UCSD-AML1 (cell line): ENCODE results near the gene S100PBP.

Experiments used
- DNase-seq: peaks from one replicate; lab custom pipeline; 2025; ENCODE audit not compliant: unreplicated experiment; lab: John Stamatoyannopoulos, UW

The S100PBP gene

GRCh38 chr1:32825181-32825580, 7.7 kb downstream of the S100PBP start:
- DNase-seq = no peak

GRCh38 chr1:32828341-32828740, 10.9 kb downstream of the S100PBP start:
- no peak for DNase-seq

GRCh38 chr1:32830092-32830852, 12.8 kb downstream of the S100PBP start:
- DNase-seq = no peak

GRCh38 chr1:32831878-32832277, 14.4 kb downstream of the S100PBP start:
- no peak for DNase-seq

GRCh38 chr1:32848354-32849063, 31.1 kb downstream of the S100PBP start:
- no peak for DNase-seq

GRCh38 chr1:32855861-32856617, 38.6 kb downstream of the S100PBP start:
- DNase-seq = no peak

GRCh38 chr1:32858136-32858535, 40.7 kb downstream of the S100PBP start:
- no peak for DNase-seq

- no peak for DNase-seq
Measured at GRCh38 chr1:32858791-32859190, 41.3 kb downstream of the S100PBP start.

GRCh38 chr1:32859915-32860314, 42.5 kb downstream of the S100PBP start:
- no peak for DNase-seq

GRCh38 chr1:32860566-32860965, 43.1 kb downstream of the S100PBP start:
- no peak for DNase-seq

- DNase-seq = no peak
Measured at GRCh38 chr1:32861904-32862695, 44.6 kb downstream of the S100PBP start.

GRCh38 chr1:32863218-32863880, 45.9 kb downstream of the S100PBP start:
- no peak for DNase-seq

GRCh38 chr1:32863881-32864245, 46.4 kb downstream of the S100PBP start:
- no peak for DNase-seq

- no peak for DNase-seq
Measured at GRCh38 chr1:32864375-32865019, 47.0 kb downstream of the S100PBP start.

- DNase-seq = no peak
Measured at GRCh38 chr1:32865639-32866405, 48.4 kb downstream of the S100PBP start.

- no peak for DNase-seq
Measured at GRCh38 chr1:32867151-32867550, 49.7 kb downstream of the S100PBP start.

GRCh38 chr1:32867671-32868070, 50.2 kb downstream of the S100PBP start:
- DNase-seq = no peak

GRCh38 chr1:32868085-32868484, 50.6 kb downstream of the S100PBP start:
- no peak for DNase-seq

- DNase-seq = no peak
Measured at GRCh38 chr1:32868806-32869455, 51.5 kb downstream of the S100PBP start.
